DND-41 (cell line): ENCODE measurements around the gene SLC26A11.

Experiments
- ATAC-seq: fragments of 200-7000 bp; cut with Tn5 transposase; 3 replicates; pipeline ENCODE4 v1.9.1; 2021; ENCODE audit warnings: low read depth; ENCODE audit not compliant: insufficient read depth
- DNase-seq: peaks from one replicate; pipeline ENCODE4 v3.0.0-alpha.2; 2020
- H2AFZ ChIP-seq: 2 replicates; pipeline ENCODE4 v1.6.0; 2012; ENCODE audit warnings: low read depth, low read length
- H3K27ac ChIP-seq: 2 replicates; pipeline ENCODE4 v1.5.1; 2012; ENCODE audit warnings: low read length, inconsistent platforms
- H3K27me3 ChIP-seq: fragments of 200-600 bp; sonication (generic); 2 replicates; pipeline ENCODE4 v1.6.0; 2012; ENCODE audit warnings: low read length, mild to moderate bottlenecking, inconsistent platforms; ENCODE audit not compliant: insufficient read depth, poor library complexity
- H3K36me3 ChIP-seq: 2 replicates; pipeline ENCODE4 v1.5.1; 2012; ENCODE audit warnings: low read length, inconsistent platforms; ENCODE audit not compliant: insufficient read depth
- H3K4me1 ChIP-seq: 2 replicates; pipeline ENCODE4 v1.5.1; 2012; ENCODE audit warnings: mild to moderate bottlenecking, low read length; ENCODE audit not compliant: insufficient read depth
- H3K4me2 ChIP-seq: 2 replicates; pipeline ENCODE4 v1.6.0; 2012; ENCODE audit warnings: mild to moderate bottlenecking, moderate library complexity, low read length, inconsistent platforms; ENCODE audit not compliant: insufficient read depth
- H3K4me3 ChIP-seq, 2 experiments: fragments of 200-600 bp in 1 of 2; shearing (Covaris generic) in 1 of 2; 2 replicates each; pipeline ENCODE4 v1.5.1; 2012 to 2016; ENCODE audit warnings: inconsistent platforms in 2 of 2, low read length in 2 of 2, mild to moderate bottlenecking in 2 of 2, low read depth in 1 of 2, moderate library complexity in 1 of 2
- H3K79me2 ChIP-seq: 2 replicates; pipeline ENCODE4 v1.6.0; 2012; ENCODE audit warnings: low read length, inconsistent platforms; ENCODE audit not compliant: insufficient read depth
- H3K9ac ChIP-seq: 2 replicates; pipeline ENCODE4 v1.6.0; 2012; ENCODE audit warnings: low read depth, mild to moderate bottlenecking, inconsistent platforms, low read length, moderate library complexity
- H3K9me3 ChIP-seq: 2 replicates; pipeline ENCODE4 v1.5.1; 2012; ENCODE audit warnings: low read length, moderate library complexity, mild to moderate bottlenecking, inconsistent platforms; ENCODE audit not compliant: insufficient read depth, severe bottlenecking
- H4K20me1 ChIP-seq: 2 replicates; pipeline ENCODE4 v1.6.0; 2012; ENCODE audit warnings: low read length; ENCODE audit not compliant: insufficient read depth
- EZH2 ChIP-seq: IDR thresholded peaks from 3 replicates; pipeline ENCODE4 v1.6.1; 2012; ENCODE audit warnings: borderline replicate concordance, low read depth, mild to moderate bottlenecking, moderate library complexity, low read length, inconsistent platforms; ENCODE audit not compliant: severe bottlenecking
- TF ChIP-seq, protein P1 (sequence below): IDR thresholded peaks from 2 replicates; pipeline ENCODE4 v1.5.1; 2012; ENCODE audit warnings: borderline replicate concordance, low read length, moderate library complexity, mild to moderate bottlenecking; ENCODE audit not compliant: poor library complexity, severe bottlenecking; ENCODE audit errors: extremely low read depth

The SLC26A11 gene

DNA sequence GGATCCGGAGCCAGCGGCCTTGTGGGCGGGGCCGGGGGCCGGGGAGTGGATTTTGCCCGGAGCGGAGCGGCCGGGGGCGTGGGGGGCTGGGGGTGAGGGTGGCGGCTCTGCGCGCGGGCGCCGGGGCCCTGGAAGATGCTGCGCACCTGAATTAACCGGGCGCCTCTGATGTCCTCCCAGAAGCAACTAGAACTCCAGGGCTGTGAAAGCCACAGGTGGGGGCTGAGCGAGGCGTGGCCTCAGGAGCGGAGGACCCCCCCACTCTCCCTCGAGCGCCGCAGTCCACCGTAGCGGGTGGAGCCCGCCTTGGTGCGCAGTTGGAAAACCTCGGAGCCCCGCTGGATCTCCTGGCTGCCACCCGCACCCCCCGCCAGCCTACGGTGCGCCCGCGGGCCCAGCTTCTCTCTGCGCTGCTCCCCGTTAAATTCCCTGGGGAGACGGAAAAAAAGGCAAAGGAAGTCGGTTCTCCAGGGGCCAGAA, 549 bp downstream of the SLC26A11 start:
- H3K36me3 ChIP-seq, result no peaks in the 10 kb centered on the region
- no peak overlapping the region for H3K27ac ChIP-seq
- no peaks in the 10 kb centered on the region for H3K9me3 ChIP-seq
- TF ChIP-seq EZH2, result no peak
- TF ChIP-seq, protein P1, sequence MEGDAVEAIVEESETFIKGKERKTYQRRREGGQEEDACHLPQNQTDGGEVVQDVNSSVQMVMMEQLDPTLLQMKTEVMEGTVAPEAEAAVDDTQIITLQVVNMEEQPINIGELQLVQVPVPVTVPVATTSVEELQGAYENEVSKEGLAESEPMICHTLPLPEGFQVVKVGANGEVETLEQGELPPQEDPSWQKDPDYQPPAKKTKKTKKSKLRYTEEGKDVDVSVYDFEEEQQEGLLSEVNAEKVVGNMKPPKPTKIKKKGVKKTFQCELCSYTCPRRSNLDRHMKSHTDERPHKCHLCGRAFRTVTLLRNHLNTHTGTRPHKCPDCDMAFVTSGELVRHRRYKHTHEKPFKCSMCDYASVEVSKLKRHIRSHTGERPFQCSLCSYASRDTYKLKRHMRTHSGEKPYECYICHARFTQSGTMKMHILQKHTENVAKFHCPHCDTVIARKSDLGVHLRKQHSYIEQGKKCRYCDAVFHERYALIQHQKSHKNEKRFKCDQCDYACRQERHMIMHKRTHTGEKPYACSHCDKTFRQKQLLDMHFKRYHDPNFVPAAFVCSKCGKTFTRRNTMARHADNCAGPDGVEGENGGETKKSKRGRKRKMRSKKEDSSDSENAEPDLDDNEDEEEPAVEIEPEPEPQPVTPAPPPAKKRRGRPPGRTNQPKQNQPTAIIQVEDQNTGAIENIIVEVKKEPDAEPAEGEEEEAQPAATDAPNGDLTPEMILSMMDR, result no peak
- no peak overlapping the region for H3K9ac ChIP-seq
- DNase-seq (no peak), ATAC-seq (no peak)
- H3K27me3 ChIP-seq, result no peaks in the 10 kb centered on the region
- H3K4me1 ChIP-seq, result peaks cover 19% of the 10 kb centered on the region
- peaks cover 27% of the 10 kb centered on the region for H4K20me1 ChIP-seq
- no peaks in the 10 kb centered on the region for H3K79me2 ChIP-seq
- H2AFZ ChIP-seq, result no peak overlapping the region
- H3K4me2 ChIP-seq, result no peak overlapping the region
- no peak overlapping the region for H3K4me3 ChIP-seq

DNA sequence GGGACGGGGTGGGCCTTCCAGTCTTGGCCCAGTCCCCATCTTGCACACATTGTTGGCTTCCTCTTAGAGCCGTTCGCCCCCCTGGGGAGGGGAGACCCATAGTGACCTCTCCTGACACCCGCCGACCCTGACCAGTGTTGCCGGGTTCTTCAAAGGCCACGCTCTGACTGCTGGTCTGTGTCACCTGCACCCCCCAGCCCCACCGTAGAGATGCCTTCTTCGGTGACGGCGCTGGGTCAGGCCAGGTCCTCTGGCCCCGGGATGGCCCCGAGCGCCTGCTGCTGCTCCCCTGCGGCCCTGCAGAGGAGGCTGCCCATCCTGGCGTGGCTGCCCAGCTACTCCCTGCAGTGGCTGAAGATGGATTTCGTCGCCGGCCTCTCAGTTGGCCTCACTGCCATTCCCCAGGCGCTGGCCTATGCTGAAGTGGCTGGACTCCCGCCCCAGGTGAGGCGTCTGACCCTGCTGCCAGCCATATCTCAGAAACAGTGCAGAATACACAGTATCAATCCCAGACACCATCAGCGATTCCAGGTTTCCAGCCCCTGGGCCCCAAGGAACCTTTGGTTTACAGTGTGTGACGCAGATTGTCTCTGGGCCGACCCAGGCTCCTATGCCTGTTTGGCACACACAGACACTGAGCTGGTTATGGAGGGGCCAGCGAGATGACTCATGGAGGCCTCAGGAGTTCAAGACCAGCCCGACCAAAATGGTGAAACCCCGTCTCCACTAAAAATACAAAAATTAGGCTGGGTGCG, 1.3 kb downstream of the SLC26A11 start:
- ATAC-seq, result no peak
- H3K27ac ChIP-seq, result no peak overlapping the region
- no peak overlapping the region for H3K4me3 ChIP-seq
- H3K9me3 ChIP-seq, result no peaks in the 10 kb centered on the region
- DNase-seq, result no peak
- peaks cover 19% of the 10 kb centered on the region for H3K4me1 ChIP-seq
- no peak for TF ChIP-seq EZH2
- H2AFZ ChIP-seq, result no peak overlapping the region
- no peak overlapping the region for H3K4me2 ChIP-seq
- peaks cover 26% of the 10 kb centered on the region for H4K20me1 ChIP-seq
- H3K79me2 ChIP-seq, result no peaks in the 10 kb centered on the region
- H3K36me3 ChIP-seq, result no peaks in the 10 kb centered on the region
- H3K9ac ChIP-seq, result no peak overlapping the region
- no peaks in the 10 kb centered on the region for H3K27me3 ChIP-seq

DNA sequence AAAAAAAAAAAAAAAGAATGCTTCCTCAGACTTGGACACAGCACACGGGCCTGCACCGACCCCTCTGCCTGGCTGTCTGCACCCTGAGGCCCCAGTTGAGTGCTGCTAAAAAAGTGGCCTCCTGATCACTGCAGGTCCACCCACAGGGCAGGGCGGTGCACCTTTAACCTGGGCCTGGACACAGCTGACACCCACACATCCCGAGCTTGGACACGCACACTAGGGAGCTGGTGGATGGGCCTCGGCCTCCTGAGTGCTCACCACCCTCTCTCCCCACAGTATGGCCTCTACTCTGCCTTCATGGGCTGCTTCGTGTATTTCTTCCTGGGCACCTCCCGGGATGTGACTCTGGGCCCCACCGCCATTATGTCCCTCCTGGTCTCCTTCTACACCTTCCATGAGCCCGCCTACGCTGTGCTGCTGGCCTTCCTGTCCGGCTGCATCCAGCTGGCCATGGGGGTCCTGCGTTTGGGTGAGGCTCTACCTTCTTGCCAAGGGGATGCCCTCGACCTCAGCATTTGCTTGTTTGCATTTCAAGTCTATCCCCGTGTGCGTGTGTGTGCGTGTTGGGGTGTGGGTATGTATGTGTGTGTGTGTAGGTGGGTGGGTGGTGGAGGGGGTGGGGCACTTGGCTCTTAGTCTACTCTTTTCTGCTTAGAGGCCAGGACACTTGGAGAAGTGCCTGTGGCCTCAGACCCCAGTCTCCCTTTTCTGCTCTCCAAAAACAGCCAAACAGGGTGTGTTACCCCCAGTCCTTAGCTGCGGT, 2.3 kb downstream of the SLC26A11 start:
- H2AFZ ChIP-seq, result no peak overlapping the region
- H3K9me3 ChIP-seq, result no peaks in the 10 kb centered on the region
- peaks cover 19% of the 10 kb centered on the region for H3K4me1 ChIP-seq
- H3K9ac ChIP-seq, result no peak overlapping the region
- H3K36me3 ChIP-seq, result no peaks in the 10 kb centered on the region
- no peak overlapping the region for H3K4me2 ChIP-seq
- DNase-seq (no peak), ATAC-seq (no peak)
- no peak overlapping the region for H3K4me3 ChIP-seq
- H3K27ac ChIP-seq, result no peak overlapping the region
- no peak for TF ChIP-seq EZH2
- TF ChIP-seq, protein P1, result no peak
- no peaks in the 10 kb centered on the region for H3K79me2 ChIP-seq
- H4K20me1 ChIP-seq, result peaks cover 20% of the 10 kb centered on the region
- no peaks in the 10 kb centered on the region for H3K27me3 ChIP-seq
